ENCODE data around the gene EFNB1.
"Not testable (repeated sequence)": the region's sequence is repeated elsewhere in the genome, so short reads cannot be mapped to it uniquely, and the experiment has no call there.

GRCh38 chrX:68786581-68786980 lies 42.2 kb upstream of the EFNB1 start:
- TF ChIP-seq POLR2A (IDR thresholded peaks at IDR 0.05); CTCF (IDR thresholded peaks at IDR 0.05 in 4 of 5, conservative IDR thresholded peaks at IDR 0.05 in 1 of 5): not testable (repeated sequence)

Measured in gastrocnemius medialis (tissue), 4 donors.